B cell (primary cell): ENCODE measurements around the gene USP6. TPM values are rescaled to one million over a fixed set of nuclear protein-coding genes. Genes with fewer than 3 reads are reported as not detected.
A peak's percentile ranks its signal among the peaks of the same experiment; 100 is the strongest.
"Not testable (repeated sequence)": the region's sequence is repeated elsewhere in the genome, so short reads cannot be mapped to it uniquely, and the experiment has no call there.

Experiments
- ATAC-seq: fragments of 200-7000 bp; cut with Tn5 transposase; one replicate; pipeline ENCODE4 v1.10.0; 2021; ENCODE audit warnings: low read depth, mild to moderate bottlenecking, moderate number of reproducible peaks, moderate library complexity
- CTCF ChIA-PET: fragments of 350-600 bp; sonication (Branson Sonifier 250); formaldehyde crosslinking; loops from one replicate; lab custom pipeline; 2021; ENCODE audit warnings: antibody characterized with exemption, inconsistent platforms; lab: Charles Lee
- POLR2A ChIA-PET: fragments of 350-600 bp; sonication (Branson Sonifier 250); formaldehyde crosslinking; loops from one replicate; lab custom pipeline; 2021; ENCODE audit warnings: antibody characterized with exemption; lab: Charles Lee
- DNase-seq: peaks from one replicate; pipeline ENCODE4 v3.0.0; 2013
- H2AFZ ChIP-seq: 2 replicates; pipeline ENCODE4 v1.6.1; 2012; ENCODE audit warnings: mild to moderate bottlenecking, low read depth, low read length; ENCODE audit not compliant: insufficient read depth, poor library complexity, severe bottlenecking
- H3K27ac ChIP-seq, 2 donors: 1 replicate in 1 of 2; 2 replicates in 1 of 2; pipeline ENCODE4 v1.5.1; 2012 to 2013; ENCODE audit warnings: low read length in 2 of 2, mild to moderate bottlenecking in 2 of 2, moderate library complexity in 1 of 2
- H3K27me3 ChIP-seq, 4 experiments: fragments of 200-600 bp in 1 of 4; sonication (generic) in 1 of 4; replicated peaks in 1 of 4; 1 replicate in 2 of 4; 2 replicates in 2 of 4; pipeline versions ENCODE4 v1.6.1 to v1.7.0; 2013 to 2016; ENCODE audit warnings: low read length in 3 of 4, mild to moderate bottlenecking in 2 of 4, mixed read lengths in 1 of 4, moderate library complexity in 1 of 4; ENCODE audit not compliant: insufficient read depth in 4 of 4, control insufficient read depth in 3 of 4; ENCODE audit errors: control extremely low read depth in 1 of 4
- H3K36me3 ChIP-seq, 2 experiments: replicated peaks in 1 of 2; 1 replicate in 1 of 2; 2 replicates in 1 of 2; pipeline versions ENCODE4 v1.6.1 to v1.7.1; 2013; ENCODE audit warnings: low read length in 1 of 2; ENCODE audit not compliant: insufficient read depth in 2 of 2, control insufficient read depth in 1 of 2; ENCODE audit errors: control extremely low read depth in 1 of 2, extremely low read depth in 1 of 2
- H3K4me1 ChIP-seq, 2 donors: fragments of 200-600 bp in 1 of 2; sonication (generic) in 1 of 2; 1 replicate in 1 of 2; 2 replicates in 1 of 2; pipeline versions ENCODE4 v1.5.1 to v1.6.1; 2013 to 2017; ENCODE audit warnings: low read length in 2 of 2; ENCODE audit not compliant: control insufficient read depth in 2 of 2, insufficient read depth in 2 of 2
- H3K4me2 ChIP-seq: replicated peaks from 2 replicates; pipeline ENCODE3; 2012; ENCODE audit warnings: mild to moderate bottlenecking, low read depth, low read length; ENCODE audit not compliant: poor library complexity, severe bottlenecking
- H3K4me3 ChIP-seq, 5 experiments: fragments of 200-600 bp in 1 of 5; sonication (generic) in 1 of 5; 1 replicate in 3 of 5; 2 replicates in 2 of 5; pipeline versions ENCODE4 v1.5.1 to v1.7.0; 2011 to 2016; ENCODE audit warnings: low read length in 4 of 5, mild to moderate bottlenecking in 4 of 5, low read depth in 2 of 5, control low read depth in 1 of 5, moderate library complexity in 1 of 5; ENCODE audit not compliant: insufficient read depth in 1 of 5; ENCODE audit errors: control extremely low read depth in 1 of 5, extremely low read depth in 1 of 5
- H3K79me2 ChIP-seq: fragments of 200-600 bp; sonication (generic); one replicate; pipeline ENCODE4 v1.6.0; 2016; ENCODE audit warnings: low read length; ENCODE audit not compliant: control insufficient read depth, insufficient read depth
- H3K9ac ChIP-seq: fragments of 200-600 bp; sonication (generic); 2 replicates; pipeline ENCODE4 v1.6.1; 2017; ENCODE audit warnings: mild to moderate bottlenecking, low read length, moderate library complexity
- H3K9me3 ChIP-seq, 3 donors: one replicate each; pipeline versions ENCODE4 v1.6.1 to v1.7.1; 2013; ENCODE audit warnings: low read length in 2 of 3; ENCODE audit not compliant: control insufficient read depth in 2 of 3, insufficient read depth in 1 of 3; ENCODE audit errors: control extremely low read depth in 1 of 3
- H4K20me1 ChIP-seq: 2 replicates; pipeline ENCODE4 v1.6.0; 2012; ENCODE audit warnings: mild to moderate bottlenecking, low read length; ENCODE audit not compliant: insufficient read depth, control insufficient read depth, poor library complexity, severe bottlenecking
- H3K27ac Mint-ChIP-seq: one replicate; pipeline ENCODE4 v1.8.0; 2021; ENCODE audit warnings: mixed read lengths
- H3K27me3 Mint-ChIP-seq: one replicate; pipeline ENCODE4 v1.8.0; 2021; ENCODE audit warnings: mixed read lengths
- H3K4me1 Mint-ChIP-seq: one replicate; pipeline ENCODE4 v1.8.0; 2021; ENCODE audit warnings: mixed read lengths
- H3K4me3 Mint-ChIP-seq: one replicate; pipeline ENCODE4 v1.8.0; 2021; ENCODE audit warnings: mixed read lengths
- H3K9me3 Mint-ChIP-seq: one replicate; pipeline ENCODE4 v1.8.0; 2022; ENCODE audit warnings: mixed read lengths; ENCODE audit not compliant: insufficient read depth
- CTCF ChIP-seq: fragments of 200-600 bp; IDR thresholded peaks from one replicate; pipeline ENCODE4 v1.8.0; 2022; ENCODE audit warnings: antibody characterized with exemption, mild to moderate bottlenecking
- EZH2 ChIP-seq: IDR thresholded peaks from 2 replicates; pipeline ENCODE4 v1.6.1; 2012; ENCODE audit warnings: borderline replicate concordance, low read depth, mild to moderate bottlenecking, moderate library complexity, low read length; ENCODE audit not compliant: insufficient read depth, poor library complexity, severe bottlenecking
- WGBS: methylation state at CpG from one replicate; pipeline ENCODE4 v1.1.5; 2013; ENCODE audit warnings: missing lambda C conversion rate; ENCODE audit not compliant: insufficient coverage; 5-methylcytosine and 5-hydroxymethylcytosine counted together
- intact Hi-C: fragments of 100-400 bp; cut with micrococcal nuclease; formaldehyde crosslinking; loops from one replicate; pipeline ENCODE4 v1.10.0; 2022
- polyA plus RNA-seq: library from polyadenylated mRNA; depleted of rRNA; stranded (reverse); fragments of >200 nt; gene quantifications from 2 replicates; pipeline ENCODE4 v1.2.3, GENCODE V29; 2012
- total RNA-seq, 2 donors: library from RNA; stranded (reverse); fragments of 120-200 nt in 1 of 2; gene quantifications; 1 replicate in 1 of 2; 2 replicates in 1 of 2; pipeline versions ENCODE4 v1.2.3 to v1.2.4, GENCODE V29; 2013 to 2022

Gene USP6
- total and polyA plus RNA-seq, 2 donors (not counting 1 experiment from before 2014, with no cell fraction given): 0.36 to 0.47 TPM

GRCh38 chr17:5121186-5121841, 5.5 kb downstream of the USP6 start:
- intact Hi-C loops: no loop called here
- no peak overlapping the region for H2AFZ ChIP-seq
- H3K27me3 Mint-ChIP-seq: peaks cover 40% of the 10 kb centered on the region
- H3K4me2 ChIP-seq: no peak overlapping the region
- peaks cover 16% of the 10 kb centered on the region for H3K4me1 Mint-ChIP-seq
- no peak for DNase-seq
- no peak overlapping the region for H3K27ac ChIP-seq
- H3K27me3 ChIP-seq: peaks cover 0 to 24% (median 7%) of the 10 kb centered on the region in 4 experiments
- H3K4me3 Mint-ChIP-seq: peak overlapping the region; percentile 65
- no peaks in the 10 kb centered on the region for H4K20me1 ChIP-seq
- H3K9me3 Mint-ChIP-seq: no peaks in the 10 kb centered on the region
- 94% methylated on average over 13 of the region's 16 CpGs for WGBS
- ChIA-PET POLR2A (no interaction called here), CTCF (no interaction called here)
- TF ChIP-seq EZH2: no peak
- TF ChIP-seq CTCF: no peak
- peaks cover 7 to 12% of the 10 kb centered on the region in 2 donors for H3K4me1 ChIP-seq
- H3K79me2 ChIP-seq: no peaks in the 10 kb centered on the region
- H3K9ac ChIP-seq: no peak overlapping the region
- no peak overlapping the region for H3K27ac Mint-ChIP-seq
- ATAC-seq: no peak
- H3K36me3 ChIP-seq: no peaks in the 10 kb centered on the region
- H3K9me3 ChIP-seq: peaks cover 0 to 20% (median 0%) of the 10 kb centered on the region in 3 donors
- H3K4me3 ChIP-seq: no peak overlapping the region

- ATAC-seq, H3K79me2 ChIP-seq, H3K27ac Mint-ChIP-seq, H3K36me3 ChIP-seq, POLR2A ChIA-PET, DNase-seq, intact Hi-C loops, H2AFZ ChIP-seq, H3K4me1 ChIP-seq, CTCF ChIA-PET, H3K27ac ChIP-seq, H3K9me3 Mint-ChIP-seq, H3K4me3 ChIP-seq, H3K9ac ChIP-seq, H4K20me1 ChIP-seq: not testable (repeated sequence)
- H3K4me2 ChIP-seq: peak overlapping the region; percentile 85
- Mint-ChIP-seq H3K4me1 (peaks cover 11% of the 10 kb centered on the region), H3K27me3 (peaks cover 37% of the 10 kb centered on the region), H3K4me3 (peak overlapping the region; percentile 55)
- H3K27me3 ChIP-seq: peaks cover 0 to 17% (median 6%) of the 10 kb centered on the region in 4 experiments
- WGBS: 89% methylated on average over 6 of the region's 7 CpGs
- H3K9me3 ChIP-seq: peaks cover 0 to 17% (median 0%) of the 10 kb centered on the region in 3 donors
Observed at GRCh38 chr17:5122056-5122455, 6.2 kb downstream of the USP6 start.
